ENCODE results near the gene STX18. TPM values are rescaled to one million over a fixed set of nuclear protein-coding genes. Genes with fewer than 3 reads are reported as not detected.

The STX18 gene
- total and polyA plus RNA-seq, 8 donors: 18.6 to 60.6 (median 51.9) TPM

DNA sequence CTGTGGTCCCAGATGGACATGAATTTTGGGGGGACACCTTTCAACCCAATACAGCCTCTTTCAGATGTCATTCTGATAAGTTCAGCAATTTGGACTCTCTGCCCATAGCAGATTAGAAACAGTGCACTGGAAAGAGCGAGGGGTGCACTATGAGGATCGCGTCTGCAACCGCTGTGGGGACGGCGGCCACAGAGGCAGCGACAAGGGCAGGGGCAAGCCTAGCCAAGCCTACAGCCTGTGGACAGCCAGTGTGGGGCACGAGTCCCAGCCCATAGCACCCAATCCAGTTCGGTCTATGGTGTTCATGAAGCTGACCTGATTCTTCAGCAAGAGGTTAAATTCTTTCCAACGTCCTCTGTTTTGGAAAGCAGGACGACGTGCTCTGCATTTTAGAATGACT is 164.7 kb downstream of the STX18 start:
- Histone ChIP-seq H3K9me3 (peaks cover 0 to 3% of the 10 kb centered on the region in 2 donors), H3K27me3 (peaks cover 0 to 32% of the 10 kb centered on the region in 2 donors), H3K4me1 (no peaks in the 10 kb centered on the region), H3K36me3 (no peaks in the 10 kb centered on the region), H3K27ac (no peak overlapping the region), H3K4me3 (no peak overlapping the region)
- DNase-seq (no peak), ATAC-seq (no peak)
- TF ChIP-seq, protein P1, sequence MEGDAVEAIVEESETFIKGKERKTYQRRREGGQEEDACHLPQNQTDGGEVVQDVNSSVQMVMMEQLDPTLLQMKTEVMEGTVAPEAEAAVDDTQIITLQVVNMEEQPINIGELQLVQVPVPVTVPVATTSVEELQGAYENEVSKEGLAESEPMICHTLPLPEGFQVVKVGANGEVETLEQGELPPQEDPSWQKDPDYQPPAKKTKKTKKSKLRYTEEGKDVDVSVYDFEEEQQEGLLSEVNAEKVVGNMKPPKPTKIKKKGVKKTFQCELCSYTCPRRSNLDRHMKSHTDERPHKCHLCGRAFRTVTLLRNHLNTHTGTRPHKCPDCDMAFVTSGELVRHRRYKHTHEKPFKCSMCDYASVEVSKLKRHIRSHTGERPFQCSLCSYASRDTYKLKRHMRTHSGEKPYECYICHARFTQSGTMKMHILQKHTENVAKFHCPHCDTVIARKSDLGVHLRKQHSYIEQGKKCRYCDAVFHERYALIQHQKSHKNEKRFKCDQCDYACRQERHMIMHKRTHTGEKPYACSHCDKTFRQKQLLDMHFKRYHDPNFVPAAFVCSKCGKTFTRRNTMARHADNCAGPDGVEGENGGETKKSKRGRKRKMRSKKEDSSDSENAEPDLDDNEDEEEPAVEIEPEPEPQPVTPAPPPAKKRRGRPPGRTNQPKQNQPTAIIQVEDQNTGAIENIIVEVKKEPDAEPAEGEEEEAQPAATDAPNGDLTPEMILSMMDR (IDR thresholded peaks at IDR 0.05): no peak
- intact Hi-C loops (cut with DNase I): no loop called here

DNA sequence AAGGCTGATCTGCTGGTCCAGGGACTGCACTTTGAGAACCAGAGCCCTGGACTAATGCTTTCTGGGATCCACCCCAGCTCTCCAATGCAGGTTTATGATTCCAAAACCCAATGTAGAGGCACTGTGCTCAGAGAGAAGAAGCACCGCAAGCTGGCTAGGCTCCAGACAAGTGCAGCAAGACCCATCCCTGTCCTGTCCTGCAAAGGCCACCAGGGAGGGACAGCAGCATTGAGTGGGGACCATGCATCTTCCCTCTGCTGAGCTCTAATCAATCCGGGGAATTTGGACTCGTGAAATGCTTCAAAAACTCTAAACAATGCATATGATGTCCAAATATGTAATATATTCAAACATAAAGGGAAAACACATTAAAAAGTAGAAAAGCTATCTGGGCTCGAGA is 165.8 kb downstream of the STX18 start:
- ATAC-seq (no peak), DNase-seq (no peak)
- Histone ChIP-seq H3K4me3 (no peak overlapping the region), H3K4me1 (no peaks in the 10 kb centered on the region), H3K27ac (no peak overlapping the region), H3K9me3 (peaks cover 0 to 3% of the 10 kb centered on the region in 2 donors), H3K36me3 (no peaks in the 10 kb centered on the region), H3K27me3 (peaks cover 0 to 24% of the 10 kb centered on the region in 2 donors)
- intact Hi-C loops (cut with DNase I): no loop called here
- TF ChIP-seq, protein P1 (IDR thresholded peaks at IDR 0.05): no peak

DNA sequence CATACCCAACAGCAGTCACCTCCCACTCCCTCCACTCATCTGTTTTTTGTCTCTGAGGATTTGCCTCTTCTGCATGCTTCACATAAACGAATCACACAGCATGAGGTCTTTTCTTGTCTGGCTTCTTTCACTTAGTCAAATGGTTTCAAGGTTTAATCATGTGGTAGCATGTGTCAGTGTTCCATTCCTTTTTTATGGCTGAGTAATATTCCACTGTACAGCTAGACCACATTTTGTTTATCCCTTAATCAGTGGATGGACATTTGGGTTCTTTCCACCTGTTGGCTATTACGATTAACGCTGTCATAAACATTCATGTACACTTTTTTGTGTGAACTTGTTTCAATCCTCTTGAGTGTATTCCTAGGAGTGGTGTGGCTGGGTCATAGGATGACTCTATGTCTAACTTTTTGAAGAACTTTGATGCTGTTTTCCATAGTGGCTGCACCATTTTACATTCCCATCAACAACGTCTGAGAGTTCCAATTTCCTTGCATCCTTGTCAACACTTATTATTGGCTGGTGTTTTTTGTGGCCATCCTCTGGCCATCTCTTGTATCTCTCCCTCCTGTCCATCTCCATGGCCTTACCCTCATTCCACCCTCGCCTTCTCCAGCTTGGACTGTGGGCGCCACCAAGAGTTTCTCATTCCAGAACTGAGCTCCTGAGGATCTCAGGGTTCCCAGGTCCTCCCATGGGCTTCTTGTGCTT is 167.3 kb downstream of the STX18 start:
- Histone ChIP-seq H3K27me3 (peaks cover 0 to 9% of the 10 kb centered on the region in 2 donors), H3K4me3 (no peak overlapping the region), H3K27ac (no peak overlapping the region), H3K9me3 (peaks cover 0 to 3% of the 10 kb centered on the region in 2 donors), H3K4me1 (no peaks in the 10 kb centered on the region), H3K36me3 (no peaks in the 10 kb centered on the region)
- intact Hi-C loops (cut with DNase I): no loop called here
- TF ChIP-seq, protein P1 (IDR thresholded peaks at IDR 0.05): no peak
- DNase-seq (no peak), ATAC-seq (no peak)

Other genes with a start within 250 kb of the STX18 start
- gene NSG1, start 154.9 kb downstream of the STX18 start, total RNA-seq: 1 to 10 TPM in 1 of 2 donors, under 1 TPM in 1; 0.86 to 5.5 TPM
- 10 to 100 TPM; 58.2 to 74.5 (median 69.6) TPM for gene NSG1, start 154.9 kb downstream of the STX18 start, polyA plus RNA-seq (ENCODE audit: insufficient read length in 6 of 6)